Measurements from ENCODE around the gene FAM110D. TPM values are rescaled to one million over a fixed set of nuclear protein-coding genes. Genes with fewer than 3 reads are reported as not detected.

Gene FAM110D
- polyA plus RNA-seq, 1 donor from 2014 or later = 0.31 TPM

DNA sequence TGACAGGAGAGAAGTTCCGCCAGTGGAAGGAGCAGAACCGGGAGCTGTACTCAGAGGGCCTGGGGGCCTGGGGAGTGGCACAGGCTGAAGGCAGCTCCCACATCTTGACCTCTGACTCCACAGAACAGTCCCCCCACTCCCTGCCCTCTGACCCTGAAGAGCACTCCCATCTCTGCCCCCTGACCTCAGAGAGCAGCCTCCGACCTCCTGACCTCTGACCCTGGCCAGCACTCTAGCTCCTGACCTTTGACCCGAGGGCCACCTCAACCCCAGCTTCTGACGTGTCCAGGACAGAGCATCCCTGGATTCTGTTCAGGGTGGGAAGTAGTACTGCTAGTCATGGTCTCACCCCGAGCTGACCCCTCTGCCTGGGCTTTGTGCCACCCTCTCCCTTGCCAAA is 30.5 kb downstream of the FAM110D start:
- no peaks in the 10 kb centered on the region for H4K20me1 ChIP-seq (ENCODE audit: insufficient read depth)
- H3F3A ChIP-seq (ENCODE audit: insufficient read depth, low read length, poor library complexity, severe bottlenecking) = no peaks in the 10 kb centered on the region
- no peaks in the 10 kb centered on the region for H3K9me3 ChIP-seq (ENCODE audit: low read length)
- no peak overlapping the region for H3K4me3 ChIP-seq (ENCODE audit: low read length)
- no peak overlapping the region for H3K4me2 ChIP-seq (ENCODE audit: low read length)
- no peaks in the 10 kb centered on the region for H3K9me2 ChIP-seq (ENCODE audit: insufficient read depth, low read length)
- H2AFZ ChIP-seq (ENCODE audit: low read depth, low read length) = no peak overlapping the region
- H3K27ac ChIP-seq (ENCODE audit: low read length) = no peak overlapping the region
- H3K27me3 ChIP-seq (ENCODE audit: insufficient read depth, low read depth, low read length) = no peaks in the 10 kb centered on the region
- no peak overlapping the region for H3K9ac ChIP-seq (ENCODE audit: low read length)
- TF ChIP-seq POLR2AphosphoS5 (IDR thresholded peaks at IDR 0.05) (no peak), MXI1 (conservative IDR thresholded peaks at IDR 0.05; ENCODE audit: poor library complexity, severe bottlenecking) (no peak), RAD21 (conservative IDR thresholded peaks at IDR 0.05) (no peak), TAF1 (IDR thresholded peaks at IDR 0.05; ENCODE audit: low read depth) (no peak), SMC3 (conservative IDR thresholded peaks at IDR 0.05; ENCODE audit: poor library complexity) (no peak), EZH2 (IDR thresholded peaks at IDR 0.05; ENCODE audit: borderline replicate concordance, insufficient read depth, low read length, poor library complexity, severe bottlenecking) (no peak), EP300 (conservative IDR thresholded peaks at IDR 0.05; ENCODE audit: poor library complexity, severe bottlenecking) (no peak)
- TF ChIP-seq, protein P1, sequence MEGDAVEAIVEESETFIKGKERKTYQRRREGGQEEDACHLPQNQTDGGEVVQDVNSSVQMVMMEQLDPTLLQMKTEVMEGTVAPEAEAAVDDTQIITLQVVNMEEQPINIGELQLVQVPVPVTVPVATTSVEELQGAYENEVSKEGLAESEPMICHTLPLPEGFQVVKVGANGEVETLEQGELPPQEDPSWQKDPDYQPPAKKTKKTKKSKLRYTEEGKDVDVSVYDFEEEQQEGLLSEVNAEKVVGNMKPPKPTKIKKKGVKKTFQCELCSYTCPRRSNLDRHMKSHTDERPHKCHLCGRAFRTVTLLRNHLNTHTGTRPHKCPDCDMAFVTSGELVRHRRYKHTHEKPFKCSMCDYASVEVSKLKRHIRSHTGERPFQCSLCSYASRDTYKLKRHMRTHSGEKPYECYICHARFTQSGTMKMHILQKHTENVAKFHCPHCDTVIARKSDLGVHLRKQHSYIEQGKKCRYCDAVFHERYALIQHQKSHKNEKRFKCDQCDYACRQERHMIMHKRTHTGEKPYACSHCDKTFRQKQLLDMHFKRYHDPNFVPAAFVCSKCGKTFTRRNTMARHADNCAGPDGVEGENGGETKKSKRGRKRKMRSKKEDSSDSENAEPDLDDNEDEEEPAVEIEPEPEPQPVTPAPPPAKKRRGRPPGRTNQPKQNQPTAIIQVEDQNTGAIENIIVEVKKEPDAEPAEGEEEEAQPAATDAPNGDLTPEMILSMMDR (IDR thresholded peaks at IDR 0.05; ENCODE audit: poor library complexity, severe bottlenecking) = no peak
- TF ChIP-seq, protein P2, sequence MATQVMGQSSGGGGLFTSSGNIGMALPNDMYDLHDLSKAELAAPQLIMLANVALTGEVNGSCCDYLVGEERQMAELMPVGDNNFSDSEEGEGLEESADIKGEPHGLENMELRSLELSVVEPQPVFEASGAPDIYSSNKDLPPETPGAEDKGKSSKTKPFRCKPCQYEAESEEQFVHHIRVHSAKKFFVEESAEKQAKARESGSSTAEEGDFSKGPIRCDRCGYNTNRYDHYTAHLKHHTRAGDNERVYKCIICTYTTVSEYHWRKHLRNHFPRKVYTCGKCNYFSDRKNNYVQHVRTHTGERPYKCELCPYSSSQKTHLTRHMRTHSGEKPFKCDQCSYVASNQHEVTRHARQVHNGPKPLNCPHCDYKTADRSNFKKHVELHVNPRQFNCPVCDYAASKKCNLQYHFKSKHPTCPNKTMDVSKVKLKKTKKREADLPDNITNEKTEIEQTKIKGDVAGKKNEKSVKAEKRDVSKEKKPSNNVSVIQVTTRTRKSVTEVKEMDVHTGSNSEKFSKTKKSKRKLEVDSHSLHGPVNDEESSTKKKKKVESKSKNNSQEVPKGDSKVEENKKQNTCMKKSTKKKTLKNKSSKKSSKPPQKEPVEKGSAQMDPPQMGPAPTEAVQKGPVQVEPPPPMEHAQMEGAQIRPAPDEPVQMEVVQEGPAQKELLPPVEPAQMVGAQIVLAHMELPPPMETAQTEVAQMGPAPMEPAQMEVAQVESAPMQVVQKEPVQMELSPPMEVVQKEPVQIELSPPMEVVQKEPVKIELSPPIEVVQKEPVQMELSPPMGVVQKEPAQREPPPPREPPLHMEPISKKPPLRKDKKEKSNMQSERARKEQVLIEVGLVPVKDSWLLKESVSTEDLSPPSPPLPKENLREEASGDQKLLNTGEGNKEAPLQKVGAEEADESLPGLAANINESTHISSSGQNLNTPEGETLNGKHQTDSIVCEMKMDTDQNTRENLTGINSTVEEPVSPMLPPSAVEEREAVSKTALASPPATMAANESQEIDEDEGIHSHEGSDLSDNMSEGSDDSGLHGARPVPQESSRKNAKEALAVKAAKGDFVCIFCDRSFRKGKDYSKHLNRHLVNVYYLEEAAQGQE (IDR thresholded peaks at IDR 0.05; ENCODE audit: borderline replicate concordance) = no peak
- no peaks in the 10 kb centered on the region for H3K79me2 ChIP-seq (replicated peaks; ENCODE audit: insufficient read depth, low read length)
- H3K36me3 ChIP-seq (ENCODE audit: insufficient read depth, low read length) = no peaks in the 10 kb centered on the region

DNA sequence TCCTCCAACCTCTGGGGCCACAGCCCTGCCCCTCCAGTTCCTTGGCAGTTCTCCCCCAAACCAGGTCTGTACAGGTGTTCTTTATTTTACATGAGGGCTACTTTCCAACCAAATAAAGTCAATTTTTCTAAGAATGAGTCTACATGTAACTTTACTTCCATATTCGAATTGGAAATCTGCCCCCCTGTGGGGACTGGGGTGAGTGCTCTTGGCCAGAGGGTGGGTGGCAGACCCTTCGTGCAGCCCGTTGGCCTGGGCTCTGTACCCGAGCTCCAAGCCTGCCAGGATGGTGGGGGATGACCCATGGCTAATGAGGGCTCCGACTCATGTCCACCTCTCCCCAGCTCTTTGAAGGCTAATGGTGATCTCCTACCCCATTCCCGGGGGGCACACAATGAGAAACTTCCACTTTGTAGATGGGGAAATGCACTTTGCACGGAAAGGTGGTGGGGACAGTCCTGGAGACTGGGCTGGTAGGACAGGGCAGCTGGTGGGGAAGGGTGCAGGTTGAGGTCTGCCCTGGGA is 30.9 kb downstream of the FAM110D start:
- Histone ChIP-seq H3F3A (ENCODE audit: insufficient read depth, low read length, poor library complexity, severe bottlenecking) (no peaks in the 10 kb centered on the region), H3K9me2 (ENCODE audit: insufficient read depth, low read length) (no peaks in the 10 kb centered on the region), H3K27me3 (ENCODE audit: insufficient read depth, low read depth, low read length) (no peaks in the 10 kb centered on the region), H3K79me2 (replicated peaks; ENCODE audit: insufficient read depth, low read length) (no peaks in the 10 kb centered on the region), H3K4me3 (ENCODE audit: low read length) (no peak overlapping the region), H3K9ac (ENCODE audit: low read length) (no peak overlapping the region), H2AFZ (ENCODE audit: low read depth, low read length) (no peak overlapping the region), H3K27ac (ENCODE audit: low read length) (no peak overlapping the region), H3K9me3 (ENCODE audit: low read length) (no peaks in the 10 kb centered on the region), H3K4me2 (ENCODE audit: low read length) (no peak overlapping the region), H4K20me1 (ENCODE audit: insufficient read depth) (no peaks in the 10 kb centered on the region), H3K36me3 (ENCODE audit: insufficient read depth, low read length) (no peaks in the 10 kb centered on the region)
- TF ChIP-seq SMC3 (conservative IDR thresholded peaks at IDR 0.05; ENCODE audit: poor library complexity) (no peak), TAF1 (IDR thresholded peaks at IDR 0.05; ENCODE audit: low read depth) (no peak), RAD21 (conservative IDR thresholded peaks at IDR 0.05) (no peak), EP300 (conservative IDR thresholded peaks at IDR 0.05; ENCODE audit: poor library complexity, severe bottlenecking) (no peak), MXI1 (conservative IDR thresholded peaks at IDR 0.05; ENCODE audit: poor library complexity, severe bottlenecking) (no peak), POLR2AphosphoS5 (IDR thresholded peaks at IDR 0.05) (no peak), EZH2 (IDR thresholded peaks at IDR 0.05; ENCODE audit: borderline replicate concordance, insufficient read depth, low read length, poor library complexity, severe bottlenecking) (no peak)
- TF ChIP-seq, protein P2 (IDR thresholded peaks at IDR 0.05; ENCODE audit: borderline replicate concordance) = no peak
- TF ChIP-seq, protein P1 (IDR thresholded peaks at IDR 0.05; ENCODE audit: poor library complexity, severe bottlenecking) = no peak
